NCI-H226 (cell line): ENCODE measurements around the gene CGB2.

Source experiments
- DNase-seq: peaks from one replicate; pipeline ENCODE4 v3.0.0-alpha.2; 2015

The CGB2 gene

DNA sequence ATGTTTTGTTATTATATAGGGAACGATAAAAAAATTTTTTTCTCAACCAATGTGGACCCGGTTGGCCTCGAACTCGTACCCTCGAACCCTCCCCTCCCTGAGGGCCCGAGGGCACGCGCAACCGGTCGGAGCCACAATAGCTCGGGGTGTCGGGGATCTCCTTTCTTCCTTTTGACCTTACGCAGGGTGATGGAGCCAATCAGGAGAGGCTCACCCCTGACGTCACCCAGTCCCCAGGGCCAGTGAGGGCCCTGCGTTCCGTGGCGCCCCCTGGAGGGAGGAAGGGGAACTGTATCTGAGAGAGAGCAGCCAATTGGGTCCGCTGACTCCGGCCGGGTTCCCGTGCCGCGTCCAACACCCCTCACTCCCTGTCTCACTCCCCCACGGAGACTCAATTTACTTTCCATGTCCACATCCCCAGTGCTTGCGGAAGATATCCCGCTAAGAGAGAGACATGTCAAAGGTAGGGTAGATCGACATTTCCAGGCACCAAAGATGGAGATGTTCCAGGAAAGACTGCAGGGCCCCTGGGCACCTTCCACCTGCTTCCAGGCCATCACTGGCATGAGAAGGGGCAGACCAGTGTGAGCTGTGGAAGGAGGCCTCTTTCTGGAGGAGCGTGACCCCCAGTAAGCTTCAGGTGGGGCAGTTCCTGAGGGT lies at the start of gene CGB2:
Gene CGB2, plus strand, starts transcription at position 249 of the 660 bp plus-strand sequence. Its CDS starts 206 bp downstream, at position 455.
- DNase-seq: peak; percentile 44

DNA sequence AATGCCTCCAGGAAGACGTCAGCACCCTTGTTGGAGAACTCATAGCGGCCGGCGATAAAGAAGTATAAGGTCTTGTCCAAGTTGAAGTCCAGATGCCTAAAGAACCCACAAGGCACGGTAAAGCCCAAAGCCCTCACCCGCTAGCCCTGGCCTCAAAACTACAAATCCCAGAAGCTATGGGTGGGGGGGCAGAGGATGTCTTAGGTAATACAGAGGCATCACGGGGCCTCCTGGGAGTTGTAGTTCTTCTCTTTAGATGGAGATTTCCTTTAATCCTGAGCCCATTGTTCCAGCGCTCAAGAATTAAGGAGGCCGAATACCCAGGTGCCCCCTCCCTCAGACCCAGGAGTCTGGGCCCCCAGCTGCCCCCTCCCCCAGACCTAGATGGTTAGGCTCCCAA lies 49.4 kb upstream of the CGB2 start:
- DNase-seq: no peak

DNA sequence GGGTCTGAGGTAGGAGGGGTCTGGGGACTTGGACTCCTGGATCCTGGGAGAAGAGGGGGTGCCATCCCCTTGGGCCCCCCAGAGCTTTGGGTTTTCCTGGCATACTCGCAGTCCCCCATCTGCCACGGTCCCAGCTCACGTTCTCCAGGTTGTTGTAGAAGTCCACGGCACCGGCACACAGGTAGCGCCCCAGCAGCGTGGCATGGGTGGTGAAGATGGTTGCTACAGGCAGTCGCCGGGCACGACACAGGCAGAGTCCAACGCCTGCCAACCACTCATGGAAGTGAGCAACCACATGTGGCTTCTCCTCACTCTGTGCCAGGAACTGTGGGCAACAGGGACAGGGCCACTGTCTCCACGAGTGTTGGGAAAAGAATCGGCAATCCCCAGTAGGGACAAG lies 46.0 kb upstream of the CGB2 start:
- DNase-seq: no peak

DNA sequence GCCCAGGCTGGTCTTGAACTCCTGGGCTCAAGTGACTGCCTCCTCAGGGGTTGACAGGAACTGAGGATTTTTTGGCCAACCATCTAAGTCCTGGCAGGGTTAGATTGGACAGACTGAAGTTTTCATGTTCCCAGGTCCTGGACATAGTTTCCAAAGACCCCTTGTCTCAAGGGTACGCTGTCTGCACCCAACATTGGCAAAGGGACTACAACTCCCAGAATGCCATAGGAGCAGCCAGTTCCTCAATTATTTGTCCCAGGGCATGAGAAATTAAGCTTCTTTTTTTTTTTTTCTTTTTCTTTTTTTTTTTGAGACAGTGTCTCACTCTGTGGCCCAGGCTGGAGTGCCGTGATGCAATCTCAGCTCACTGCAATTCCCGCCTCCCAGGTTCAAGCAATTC lies 45.5 kb upstream of the CGB2 start:
- no peak for DNase-seq

DNA sequence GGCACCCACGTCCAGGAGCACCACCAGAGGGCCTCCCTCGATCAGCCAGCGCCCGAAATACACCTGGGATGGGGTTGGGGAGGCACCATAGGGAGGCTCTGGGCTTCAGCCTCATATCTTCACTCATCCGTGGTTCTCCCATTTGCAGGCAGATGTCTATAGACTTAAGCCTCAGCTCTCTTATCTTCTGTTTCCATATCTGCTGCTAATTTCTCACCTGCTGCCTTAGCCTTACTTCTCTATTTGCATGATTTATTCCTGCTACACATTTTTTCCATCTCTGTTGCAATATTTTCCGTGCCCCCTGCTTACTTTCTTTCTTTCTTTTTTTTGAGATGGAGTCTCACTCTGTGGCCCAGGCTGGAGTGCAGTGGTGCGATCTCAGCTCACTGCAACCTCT lies 44.4 kb upstream of the CGB2 start:
- no peak for DNase-seq

DNA sequence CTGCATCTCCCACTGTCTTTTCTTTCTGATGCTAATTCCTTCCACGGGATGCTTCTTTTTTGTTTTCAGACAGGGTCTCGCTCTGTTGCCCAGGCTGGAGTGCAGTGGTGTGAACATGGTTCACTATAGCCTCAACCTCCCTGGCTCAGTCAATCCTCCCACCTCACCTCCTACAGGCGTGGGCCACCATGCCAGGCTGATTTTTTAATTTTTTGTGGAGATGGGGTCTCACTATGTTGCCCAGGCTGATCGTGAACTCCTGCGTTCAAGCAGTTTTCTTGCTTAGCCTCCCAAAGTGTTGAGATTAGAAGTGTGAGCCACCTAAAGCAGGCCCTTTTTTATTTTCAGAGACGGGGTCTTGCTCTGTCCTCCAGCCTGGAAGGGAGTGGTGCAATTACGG lies 43.4 kb upstream of the CGB2 start:
- no peak for DNase-seq

DNA sequence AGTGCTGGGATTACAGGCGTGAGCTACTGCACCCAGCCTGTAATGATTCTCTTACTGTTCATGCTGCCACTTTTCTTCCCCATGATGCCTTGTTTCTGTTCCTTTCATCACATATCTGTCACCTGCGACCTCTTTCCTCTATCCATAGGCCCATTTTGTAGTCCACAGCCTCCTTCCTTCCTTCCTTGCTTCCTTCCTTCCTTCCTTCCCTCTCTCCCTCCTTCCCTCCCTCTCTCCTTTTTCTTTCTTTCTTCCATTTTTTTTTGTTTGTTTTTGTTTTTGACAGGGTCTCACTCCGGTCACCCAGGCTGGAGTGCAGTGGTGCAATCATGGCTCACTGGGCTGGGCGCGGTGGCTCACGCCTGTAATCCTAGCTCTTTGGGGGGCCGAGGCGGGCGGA lies 42.8 kb upstream of the CGB2 start:
- no peak for DNase-seq

DNA sequence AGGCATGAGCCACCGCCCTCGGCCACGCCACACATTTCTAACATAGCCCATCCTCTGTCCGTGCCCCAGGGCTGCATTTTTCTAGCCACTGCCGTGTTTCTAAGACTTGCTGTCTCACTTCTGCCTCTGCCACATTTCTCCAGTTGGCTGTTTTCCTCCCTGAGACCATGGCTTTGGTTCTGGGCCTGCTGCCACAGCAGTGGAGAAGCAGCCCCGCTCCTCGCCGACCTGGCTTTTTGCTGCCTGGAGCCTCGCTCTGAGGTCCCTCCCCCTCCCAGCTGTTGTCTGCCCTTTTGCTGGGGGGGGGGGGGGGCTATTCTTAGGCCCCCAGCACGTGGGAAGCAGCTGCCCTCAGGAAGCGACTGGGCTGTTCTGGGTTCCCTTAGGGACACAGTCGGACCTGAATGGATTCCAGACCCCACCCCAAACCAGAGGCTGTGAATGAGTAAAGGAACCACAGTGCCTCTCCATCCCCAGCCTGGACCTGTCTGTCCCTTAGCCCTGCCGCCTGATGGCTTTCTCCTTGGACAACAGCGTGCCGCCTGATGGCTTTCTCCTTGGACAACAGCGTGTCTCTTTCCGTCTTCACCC lies 41.9 kb upstream of the CGB2 start:
- DNase-seq: no peak

DNA sequence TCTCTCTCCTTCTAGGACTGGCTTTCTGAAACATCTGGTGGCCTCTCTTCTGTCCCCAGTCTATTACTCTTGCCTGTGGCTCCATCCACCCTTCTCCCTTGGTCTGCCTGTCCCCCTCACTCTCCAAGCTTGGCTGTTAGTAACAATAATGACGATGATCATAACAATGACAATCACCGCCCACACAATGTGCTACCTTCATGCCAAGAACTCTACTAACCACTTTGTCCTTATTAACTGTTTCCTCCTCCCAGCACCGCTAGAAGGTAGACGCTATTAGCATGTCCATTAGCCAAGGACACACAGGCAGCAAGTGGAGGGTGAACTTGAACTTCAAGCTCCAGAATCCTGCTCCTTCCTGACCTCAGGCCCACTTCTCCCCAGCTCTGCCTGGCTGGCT lies 41.3 kb upstream of the CGB2 start:
- DNase-seq: no peak

DNA sequence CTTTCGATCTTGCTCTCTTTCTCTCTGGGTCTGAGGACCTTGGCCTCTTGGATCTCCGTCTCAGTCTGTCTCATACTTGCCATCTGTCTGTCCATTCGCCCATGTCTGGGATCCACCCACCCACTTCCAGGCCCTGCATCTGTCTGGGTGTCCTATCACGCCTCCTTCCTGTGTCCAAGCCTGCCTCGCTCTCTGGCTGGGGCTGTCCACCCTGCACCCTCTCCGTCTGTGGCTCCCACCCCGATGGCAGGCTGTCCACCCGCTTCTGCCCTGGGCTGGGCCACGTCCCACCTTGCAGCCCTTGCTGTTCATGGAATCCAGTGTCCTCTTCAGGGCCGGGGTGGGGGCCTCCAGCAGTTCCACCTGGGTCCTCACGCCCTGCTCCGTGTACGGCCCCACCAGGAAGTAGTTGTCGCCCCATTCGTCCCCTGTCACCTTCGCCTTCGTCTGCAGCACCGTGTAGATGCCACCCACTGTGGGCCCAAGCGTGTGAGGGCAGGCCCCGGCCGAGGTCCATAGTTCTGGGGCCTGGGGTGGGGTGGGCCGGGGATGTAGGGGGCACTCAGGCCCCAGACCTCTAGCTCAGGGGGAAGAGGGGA lies 40.6 kb upstream of the CGB2 start:
- no peak for DNase-seq

DNA sequence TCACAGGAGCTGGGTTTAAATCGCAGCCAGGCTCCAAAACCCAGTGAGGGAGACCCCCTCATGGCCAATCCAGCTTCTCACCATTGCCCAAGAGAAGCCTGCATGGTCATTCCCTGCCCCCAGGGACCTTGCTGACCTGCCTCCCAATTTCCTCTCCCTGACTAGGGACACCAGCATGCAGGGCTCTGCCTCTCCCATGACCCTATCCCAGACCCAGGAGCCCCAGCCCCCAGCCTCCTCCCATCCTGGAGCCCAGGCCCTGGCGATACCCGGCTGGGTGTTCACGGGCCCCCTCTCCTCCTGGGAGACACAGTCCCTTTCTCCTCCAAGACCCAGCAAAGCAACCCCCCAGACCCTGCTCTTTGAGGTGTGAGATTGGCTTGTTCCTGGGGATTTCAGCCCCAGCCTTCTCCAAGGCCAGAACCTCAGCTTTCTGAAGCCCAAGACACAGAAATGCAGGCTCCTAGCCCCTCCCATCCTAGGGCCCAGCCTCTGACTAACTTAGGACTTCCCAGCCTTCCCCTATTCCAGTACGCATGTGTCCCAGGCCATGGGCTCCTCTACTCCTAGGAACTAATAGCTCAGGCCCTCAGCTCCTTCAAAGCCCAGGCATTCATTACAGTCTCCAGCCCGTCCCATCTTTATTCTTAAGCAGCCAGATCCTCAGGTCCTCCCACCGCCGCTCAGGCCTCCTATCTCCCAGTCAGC lies 39.7 kb upstream of the CGB2 start:
- DNase-seq: peak; percentile 71

DNA sequence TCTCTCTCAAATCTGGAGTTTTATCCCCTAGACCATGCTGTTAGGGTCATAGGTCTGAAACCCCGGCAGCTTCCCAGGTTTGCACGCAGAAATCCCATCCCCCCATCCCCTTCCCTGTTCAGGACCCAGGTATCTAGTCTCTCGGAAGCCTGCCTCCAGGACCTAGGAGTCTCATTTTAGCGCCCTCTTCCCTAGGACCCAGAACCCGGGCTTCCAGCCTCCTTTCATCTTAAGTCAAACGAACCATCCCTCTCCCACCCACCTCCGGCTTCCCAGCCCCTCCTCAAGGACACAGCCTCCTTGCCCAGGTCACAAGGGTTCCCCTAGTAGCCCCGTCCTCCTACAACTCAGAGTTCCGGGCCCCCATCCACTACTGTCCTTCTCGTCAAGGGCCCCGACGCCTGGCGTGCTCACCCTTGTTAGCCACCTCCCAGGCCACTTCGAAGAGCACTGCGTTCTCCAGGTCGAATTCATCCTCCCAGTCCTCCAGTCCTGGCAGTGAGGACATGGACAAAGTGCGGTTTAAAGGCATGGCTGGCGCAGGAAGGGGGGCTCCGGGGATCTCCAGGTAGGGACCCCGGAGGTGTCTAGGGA lies 39.0 kb upstream of the CGB2 start:
- DNase-seq: no peak

DNA sequence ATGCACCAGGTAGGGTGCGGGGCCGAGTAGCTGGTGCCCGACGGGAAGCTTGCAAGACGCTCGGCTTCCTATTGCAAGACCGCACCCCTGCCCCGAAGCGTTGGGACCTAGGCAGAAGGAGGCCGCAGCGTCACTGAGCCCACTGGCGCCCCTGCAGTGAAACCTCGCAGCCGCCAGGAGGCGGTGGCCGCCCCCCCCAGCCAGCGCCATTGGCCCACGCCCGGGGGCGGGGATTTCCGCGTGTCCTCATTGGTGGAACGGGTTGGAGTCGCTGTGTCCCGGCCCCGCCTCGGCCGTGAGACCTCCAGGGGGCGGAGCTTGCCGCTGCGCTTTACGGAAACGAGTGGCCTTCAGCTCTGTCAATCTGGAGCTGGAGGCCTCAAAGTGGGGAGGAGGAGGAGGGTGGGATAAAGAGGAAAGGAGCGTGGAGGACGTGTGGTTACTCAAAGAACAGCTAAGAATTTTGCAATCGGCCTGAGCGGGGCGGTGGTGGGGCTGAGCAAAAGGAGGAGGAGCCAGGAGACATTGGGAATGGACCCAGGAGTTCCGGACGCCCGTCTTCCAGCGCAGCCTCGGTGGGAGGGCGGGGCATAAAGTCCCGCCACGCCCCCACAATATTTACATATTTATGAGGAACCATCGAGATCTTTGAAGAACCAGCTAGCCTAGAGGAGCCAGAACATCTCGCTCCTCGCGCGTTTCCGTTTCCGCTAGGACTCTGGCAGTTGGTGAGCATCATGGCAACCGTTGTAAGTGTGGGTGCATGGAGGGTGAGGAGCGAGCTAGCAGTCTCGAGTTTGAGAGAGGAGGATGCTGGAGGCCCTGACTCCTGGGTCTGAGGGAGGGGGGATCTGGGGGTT lies 38.3 kb upstream of the CGB2 start, which contains the start of the genes GYS1 and RUVBL2:
Gene GYS1, minus strand, starts transcription at position 135 of the 860 bp plus-strand sequence. CDS start 197 bp downstream, outside the sequence.
Gene RUVBL2, plus strand, starts transcription at position 713 of the 860 bp plus-strand sequence. Its CDS starts 25 bp downstream, at position 738.
- peak; percentile 99 for DNase-seq

DNA sequence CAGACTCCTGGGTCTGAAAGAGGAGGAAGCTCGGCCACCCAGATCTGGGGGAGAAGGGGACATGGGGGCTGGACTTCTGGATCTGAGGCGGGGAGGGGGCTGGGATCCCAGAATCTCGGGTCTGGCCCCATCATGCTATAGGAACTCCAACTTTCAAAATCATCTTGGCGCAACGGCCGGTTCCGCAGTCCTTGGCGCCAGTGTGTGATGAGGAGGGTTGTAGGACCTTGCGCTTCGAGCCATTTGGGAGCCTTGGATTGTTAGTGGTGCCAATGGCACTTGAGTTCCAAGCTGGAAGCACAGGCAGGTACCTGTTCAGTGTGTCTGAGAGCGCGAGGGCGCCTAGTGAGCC lies 37.7 kb upstream of the CGB2 start:
- DNase-seq: no peak

DNA sequence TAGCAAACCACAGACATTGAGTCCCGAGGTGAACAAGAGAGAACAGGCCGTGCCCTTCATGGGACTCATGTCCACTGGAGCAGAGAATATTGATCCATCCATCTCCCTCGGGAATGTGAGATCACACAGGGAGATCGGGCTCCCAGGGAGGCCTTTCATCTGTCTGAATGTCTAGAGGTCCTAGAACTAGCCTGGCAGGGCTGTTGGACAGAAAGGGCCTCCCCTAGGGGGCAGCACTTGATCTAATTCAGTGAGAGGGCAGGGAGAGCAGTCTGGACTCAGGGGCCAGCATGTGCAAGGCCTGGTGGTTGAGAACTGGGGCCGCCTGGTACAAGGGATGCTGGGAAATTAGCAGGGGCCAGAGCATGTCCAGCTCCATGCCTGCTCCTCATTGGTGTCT lies 33.7 kb upstream of the CGB2 start:
- no peak for DNase-seq

DNA sequence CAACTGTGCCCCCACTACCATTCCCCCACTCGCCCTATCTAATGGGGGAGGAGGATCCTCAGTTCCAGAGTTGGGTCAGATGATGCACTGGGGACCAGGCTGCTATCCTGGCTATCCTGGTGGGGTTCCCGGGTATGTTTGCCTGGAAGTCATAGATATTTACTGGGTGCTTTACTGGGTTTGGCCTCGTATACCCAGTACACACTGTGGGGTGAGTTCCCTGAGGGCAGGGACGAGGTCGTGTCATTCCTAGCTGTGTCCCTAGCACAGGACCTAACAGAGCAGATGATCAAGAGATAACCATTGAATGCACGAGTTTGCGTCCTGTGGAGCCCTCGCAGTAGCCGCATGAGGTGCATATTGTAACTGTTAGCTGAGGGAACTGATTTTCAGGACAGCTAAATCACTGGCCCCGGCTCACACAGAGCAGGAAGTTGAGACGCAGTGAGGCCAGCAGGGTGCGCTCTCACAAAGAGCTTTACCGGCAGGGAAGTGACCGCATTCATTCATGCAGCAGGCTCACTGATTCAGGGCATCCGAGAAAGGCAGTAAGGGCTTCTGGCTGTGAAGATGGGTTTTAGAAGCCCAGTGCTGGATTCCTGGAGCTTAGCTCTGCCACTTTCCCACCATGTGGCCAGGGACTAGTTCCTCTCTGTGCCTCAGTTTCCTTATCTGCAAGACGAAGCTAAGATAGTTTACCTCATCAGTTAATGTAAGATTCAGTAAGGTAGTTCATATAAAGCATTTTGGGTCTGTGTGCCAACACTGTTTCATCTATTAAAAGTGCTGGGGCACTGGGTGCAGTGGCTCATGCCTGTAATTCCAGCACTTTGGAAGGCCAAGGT lies 32.0 kb upstream of the CGB2 start:
- no peak for DNase-seq

DNA sequence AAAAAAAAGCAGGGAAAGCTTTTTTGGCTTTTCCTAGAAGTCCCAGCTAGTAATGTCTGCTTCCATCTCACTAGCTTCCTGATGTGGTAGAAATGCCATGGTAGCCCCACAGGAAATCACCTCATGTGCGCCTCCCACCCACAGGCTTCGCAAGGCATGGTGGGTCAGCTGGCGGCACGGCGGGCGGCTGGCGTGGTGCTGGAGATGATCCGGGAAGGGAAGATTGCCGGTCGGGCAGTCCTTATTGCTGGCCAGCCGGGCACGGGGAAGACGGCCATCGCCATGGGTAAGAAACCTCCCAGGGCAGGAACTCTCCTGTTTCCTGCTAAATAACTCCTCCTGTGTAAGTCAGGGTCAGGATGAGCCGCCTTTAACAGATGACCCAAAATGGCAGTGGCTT lies 27.6 kb upstream of the CGB2 start:
- no peak for DNase-seq

DNA sequence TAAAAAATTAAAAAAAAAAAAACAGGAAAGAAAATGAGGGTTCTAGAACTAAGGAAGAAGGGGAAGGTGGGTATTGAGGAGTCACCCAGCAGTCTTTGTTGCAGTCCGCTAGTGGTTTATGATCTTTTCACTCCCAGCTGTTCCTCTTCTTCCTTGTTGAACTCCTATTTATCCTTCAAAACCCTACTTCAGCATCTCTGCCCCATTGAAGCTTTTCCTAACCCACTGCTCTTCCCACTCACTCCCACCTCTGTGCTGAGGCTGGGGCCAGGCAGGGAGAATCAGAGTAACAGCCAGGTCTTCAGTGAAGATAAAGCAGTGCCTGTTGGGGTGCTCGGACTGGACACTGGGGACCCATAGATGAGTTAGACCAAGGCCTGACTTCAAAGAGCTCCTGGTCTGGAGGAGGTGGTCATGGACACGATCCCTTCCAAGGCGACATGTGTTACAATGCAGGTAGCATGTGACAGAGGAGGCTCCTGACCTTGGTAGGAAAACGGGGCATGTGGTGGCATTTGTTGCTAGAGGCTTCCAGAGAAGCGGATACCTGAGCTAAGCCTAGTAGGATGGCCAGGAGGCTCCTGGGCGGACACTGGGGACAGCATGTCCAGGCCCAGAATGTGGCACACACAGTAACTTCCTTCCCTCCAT lies 26.6 kb upstream of the CGB2 start:
- no peak for DNase-seq

DNA sequence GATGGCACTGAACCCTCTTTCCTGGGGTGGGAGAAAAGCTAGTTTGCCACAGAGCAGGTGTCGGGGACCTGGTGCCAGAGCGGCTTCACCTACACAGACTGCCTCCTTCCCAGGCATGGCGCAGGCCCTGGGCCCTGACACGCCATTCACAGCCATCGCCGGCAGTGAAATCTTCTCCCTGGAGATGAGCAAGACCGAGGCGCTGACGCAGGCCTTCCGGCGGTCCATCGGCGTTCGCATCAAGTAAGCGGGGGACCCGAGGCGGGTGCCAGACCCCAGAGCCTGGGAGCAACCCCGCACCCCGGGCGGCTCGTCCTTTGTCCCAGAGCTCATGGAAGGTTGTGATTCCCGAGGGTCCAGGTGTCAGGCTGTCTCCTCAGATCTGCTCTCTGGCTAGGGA lies 24.8 kb upstream of the CGB2 start:
- no peak for DNase-seq

DNA sequence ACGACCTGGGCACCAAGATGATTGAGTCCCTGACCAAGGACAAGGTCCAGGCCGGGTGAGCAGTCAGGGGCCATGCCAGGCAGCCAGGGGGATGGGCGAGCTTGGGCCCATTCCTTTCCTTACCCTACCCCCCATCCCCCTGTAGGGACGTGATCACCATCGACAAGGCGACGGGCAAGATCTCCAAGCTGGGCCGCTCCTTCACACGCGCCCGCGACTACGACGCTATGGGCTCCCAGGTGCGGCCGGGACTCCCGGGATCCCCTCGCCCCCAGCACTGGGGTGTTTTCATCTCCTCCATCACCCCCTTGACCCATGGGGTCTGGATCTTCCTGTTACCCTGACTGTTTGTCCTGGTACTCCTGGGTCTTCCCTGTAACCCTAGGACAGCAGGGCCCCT lies 21.9 kb upstream of the CGB2 start:
- DNase-seq: no peak

DNA sequence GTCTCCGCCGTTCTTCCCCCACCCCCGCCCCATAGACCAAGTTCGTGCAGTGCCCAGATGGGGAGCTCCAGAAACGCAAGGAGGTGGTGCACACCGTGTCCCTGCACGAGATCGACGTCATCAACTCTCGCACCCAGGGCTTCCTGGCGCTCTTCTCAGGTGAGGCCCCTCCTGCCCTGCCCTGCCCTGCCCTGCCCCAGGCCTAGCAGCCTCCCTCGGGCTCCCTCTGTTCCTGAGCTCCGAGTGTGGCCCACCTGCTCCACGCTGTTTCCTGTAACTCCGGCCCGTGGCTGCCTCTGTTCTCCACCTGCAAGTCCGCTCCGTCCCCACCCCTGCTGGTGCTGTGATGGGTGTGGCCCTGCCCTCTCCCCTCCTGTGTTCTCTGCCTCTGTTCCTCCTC lies 21.2 kb upstream of the CGB2 start:
- DNase-seq: no peak
